HL-60 (cell line): ENCODE measurements around the gene SPATS2L.

Experiments used
- GABPA ChIP-seq: IDR thresholded peaks from 2 replicates; pipeline ENCODE4 v1.6.1; 2012; ENCODE audit warnings: low read depth
- POLR2AphosphoS5 ChIP-seq: IDR thresholded peaks from 2 replicates; pipeline ENCODE4 v1.6.1; 2012; ENCODE audit warnings: low read depth
- SPI1 ChIP-seq: IDR thresholded peaks from 2 replicates; pipeline ENCODE4 v1.6.1; 2012; ENCODE audit warnings: low read depth, mild to moderate bottlenecking, borderline replicate concordance
- TF ChIP-seq, protein P1 (sequence below): IDR thresholded peaks from one replicate; pipeline ENCODE4 v1.5.1; 2011; ENCODE audit warnings: low read length, control low read depth, inconsistent platforms; ENCODE audit not compliant: insufficient read depth
- TF ChIP-seq, protein P2 (sequence below): IDR thresholded peaks from 2 replicates; pipeline ENCODE4 v1.6.1; 2012; ENCODE audit warnings: low read depth; ENCODE audit not compliant: insufficient replicate concordance

GRCh38 chr2:200422071-200422470, 115.6 kb downstream of the SPATS2L start:
- TF ChIP-seq, protein P1, sequence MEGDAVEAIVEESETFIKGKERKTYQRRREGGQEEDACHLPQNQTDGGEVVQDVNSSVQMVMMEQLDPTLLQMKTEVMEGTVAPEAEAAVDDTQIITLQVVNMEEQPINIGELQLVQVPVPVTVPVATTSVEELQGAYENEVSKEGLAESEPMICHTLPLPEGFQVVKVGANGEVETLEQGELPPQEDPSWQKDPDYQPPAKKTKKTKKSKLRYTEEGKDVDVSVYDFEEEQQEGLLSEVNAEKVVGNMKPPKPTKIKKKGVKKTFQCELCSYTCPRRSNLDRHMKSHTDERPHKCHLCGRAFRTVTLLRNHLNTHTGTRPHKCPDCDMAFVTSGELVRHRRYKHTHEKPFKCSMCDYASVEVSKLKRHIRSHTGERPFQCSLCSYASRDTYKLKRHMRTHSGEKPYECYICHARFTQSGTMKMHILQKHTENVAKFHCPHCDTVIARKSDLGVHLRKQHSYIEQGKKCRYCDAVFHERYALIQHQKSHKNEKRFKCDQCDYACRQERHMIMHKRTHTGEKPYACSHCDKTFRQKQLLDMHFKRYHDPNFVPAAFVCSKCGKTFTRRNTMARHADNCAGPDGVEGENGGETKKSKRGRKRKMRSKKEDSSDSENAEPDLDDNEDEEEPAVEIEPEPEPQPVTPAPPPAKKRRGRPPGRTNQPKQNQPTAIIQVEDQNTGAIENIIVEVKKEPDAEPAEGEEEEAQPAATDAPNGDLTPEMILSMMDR = no peak
- TF ChIP-seq POLR2AphosphoS5 = no peak
- TF ChIP-seq, protein P2, sequence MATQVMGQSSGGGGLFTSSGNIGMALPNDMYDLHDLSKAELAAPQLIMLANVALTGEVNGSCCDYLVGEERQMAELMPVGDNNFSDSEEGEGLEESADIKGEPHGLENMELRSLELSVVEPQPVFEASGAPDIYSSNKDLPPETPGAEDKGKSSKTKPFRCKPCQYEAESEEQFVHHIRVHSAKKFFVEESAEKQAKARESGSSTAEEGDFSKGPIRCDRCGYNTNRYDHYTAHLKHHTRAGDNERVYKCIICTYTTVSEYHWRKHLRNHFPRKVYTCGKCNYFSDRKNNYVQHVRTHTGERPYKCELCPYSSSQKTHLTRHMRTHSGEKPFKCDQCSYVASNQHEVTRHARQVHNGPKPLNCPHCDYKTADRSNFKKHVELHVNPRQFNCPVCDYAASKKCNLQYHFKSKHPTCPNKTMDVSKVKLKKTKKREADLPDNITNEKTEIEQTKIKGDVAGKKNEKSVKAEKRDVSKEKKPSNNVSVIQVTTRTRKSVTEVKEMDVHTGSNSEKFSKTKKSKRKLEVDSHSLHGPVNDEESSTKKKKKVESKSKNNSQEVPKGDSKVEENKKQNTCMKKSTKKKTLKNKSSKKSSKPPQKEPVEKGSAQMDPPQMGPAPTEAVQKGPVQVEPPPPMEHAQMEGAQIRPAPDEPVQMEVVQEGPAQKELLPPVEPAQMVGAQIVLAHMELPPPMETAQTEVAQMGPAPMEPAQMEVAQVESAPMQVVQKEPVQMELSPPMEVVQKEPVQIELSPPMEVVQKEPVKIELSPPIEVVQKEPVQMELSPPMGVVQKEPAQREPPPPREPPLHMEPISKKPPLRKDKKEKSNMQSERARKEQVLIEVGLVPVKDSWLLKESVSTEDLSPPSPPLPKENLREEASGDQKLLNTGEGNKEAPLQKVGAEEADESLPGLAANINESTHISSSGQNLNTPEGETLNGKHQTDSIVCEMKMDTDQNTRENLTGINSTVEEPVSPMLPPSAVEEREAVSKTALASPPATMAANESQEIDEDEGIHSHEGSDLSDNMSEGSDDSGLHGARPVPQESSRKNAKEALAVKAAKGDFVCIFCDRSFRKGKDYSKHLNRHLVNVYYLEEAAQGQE = no peak
- TF ChIP-seq GABPA = no peak
- no peak for TF ChIP-seq SPI1
